ENCODE data around the gene PDCL2.
A peak's percentile ranks its signal among the peaks of the same experiment; 100 is the strongest.
"Not testable (repeated sequence)": the region's sequence is repeated elsewhere in the genome, so short reads cannot be mapped to it uniquely, and the experiment has no call there.

Gene PDCL2

GRCh38 chr4:55588160-55588559, 3.9 kb downstream of the PDCL2 start:
- DNase-seq (ENCODE audit: low spot score) = no peak

GRCh38 chr4:55582773-55583172, 9.3 kb downstream of the PDCL2 start:
- not testable (repeated sequence) for DNase-seq (ENCODE audit: low spot score)

- no peak for DNase-seq (ENCODE audit: low spot score)
These were observed 13.6 kb downstream of the PDCL2 start for GRCh38 chr4:55578341-55579010.

GRCh38 chr4:55575513-55575912, 16.5 kb downstream of the PDCL2 start:
- no peak for DNase-seq (ENCODE audit: low spot score)

GRCh38 chr4:55574252-55574651, 17.8 kb downstream of the PDCL2 start:
- DNase-seq (ENCODE audit: low spot score) = no peak

GRCh38 chr4:55571806-55572205, 20.2 kb downstream of the PDCL2 start:
- no peak for DNase-seq (ENCODE audit: low spot score)

GRCh38 chr4:55568905-55569504, 23.0 kb downstream of the PDCL2 start:
- DNase-seq (ENCODE audit: low spot score) = no peak

- no peak for DNase-seq (ENCODE audit: low spot score)
These were observed 30.2 kb downstream of the PDCL2 start for GRCh38 chr4:55561889-55562288.

- no peak for DNase-seq (ENCODE audit: low spot score)
These were observed 31.9 kb downstream of the PDCL2 start for GRCh38 chr4:55560096-55560495.

- no peak for DNase-seq (ENCODE audit: low spot score)
These were observed 37.5 kb downstream of the PDCL2 start for GRCh38 chr4:55554453-55555030.

- peak; percentile 26 for DNase-seq (ENCODE audit: low spot score)
These were observed 38.4 kb downstream of the PDCL2 start for GRCh38 chr4:55553441-55554201.

- DNase-seq (ENCODE audit: low spot score) = not testable (repeated sequence)
These were observed 40.1 kb downstream of the PDCL2 start for GRCh38 chr4:55551964-55552363.

- DNase-seq (ENCODE audit: low spot score) = no peak
These were observed 42.2 kb downstream of the PDCL2 start for GRCh38 chr4:55549888-55550287.

GRCh38 chr4:55547918-55548317, 44.1 kb downstream of the PDCL2 start:
- no peak for DNase-seq (ENCODE audit: low spot score)

- peak; percentile 50 for DNase-seq (ENCODE audit: low spot score)
These were observed 44.6 kb downstream of the PDCL2 start for GRCh38 chr4:55547466-55547770.

- DNase-seq (ENCODE audit: low spot score) = peak; percentile 88
These were observed 45.1 kb downstream of the PDCL2 start, which contains the start of gene CLOCK for GRCh38 chr4:55546756-55547465. TSS of gene CLOCK (minus strand) at chr4:55546909. CDS start at chr4:55482785, 64,124 bp downstream.

GRCh38 chr4:55546506-55546755, 45.6 kb downstream of the PDCL2 start:
- no peak for DNase-seq (ENCODE audit: low spot score)

GRCh38 chr4:55545641-55546505, 46.2 kb downstream of the PDCL2 start:
- peak; percentile 69 for DNase-seq (ENCODE audit: low spot score)

- DNase-seq (ENCODE audit: low spot score) = no peak
These were observed 46.9 kb downstream of the PDCL2 start for GRCh38 chr4:55545151-55545550.

- no peak for DNase-seq (ENCODE audit: low spot score)
These were observed 48.2 kb downstream of the PDCL2 start for GRCh38 chr4:55543858-55544257.

GRCh38 chr4:55540271-55540670, 51.8 kb downstream of the PDCL2 start:
- DNase-seq (ENCODE audit: low spot score) = no peak

- no peak for DNase-seq (ENCODE audit: low spot score)
These were observed 52.4 kb downstream of the PDCL2 start for GRCh38 chr4:55539658-55540057.

All from iPS-NIHi11 (cell line).